Measurements from ENCODE around the gene WNT7A.
A peak's percentile ranks its signal among the peaks of the same experiment; 100 is the strongest.

Gene WNT7A

GRCh38 chr3:13882876-13883275, 3.0 kb upstream of the WNT7A start:
- no peaks in the 10 kb centered on the region for H3K36me3 Mint-ChIP-seq (ENCODE audit: low read depth)
- DNase-seq, result no peak
- H3K4me1 Mint-ChIP-seq, result no peaks in the 10 kb centered on the region
- peaks cover 95% of the 10 kb centered on the region for H3K27me3 Mint-ChIP-seq (ENCODE audit: low read depth, poor library complexity)
- no peak overlapping the region for H3K27ac Mint-ChIP-seq
- no peaks in the 10 kb centered on the region for H3K9me3 Mint-ChIP-seq
- no peak for TF ChIP-seq CTCF (IDR thresholded peaks at IDR 0.05)
- no peak overlapping the region for H3K4me3 Mint-ChIP-seq

- Mint-ChIP-seq H3K27me3 (ENCODE audit: low read depth, poor library complexity) (peaks cover 95% of the 10 kb centered on the region), H3K27ac (no peak overlapping the region), H3K36me3 (ENCODE audit: low read depth) (no peaks in the 10 kb centered on the region), H3K4me1 (no peaks in the 10 kb centered on the region), H3K9me3 (peaks cover 1% of the 10 kb centered on the region), H3K4me3 (no peak overlapping the region)
- DNase-seq, result no peak
- TF ChIP-seq CTCF (IDR thresholded peaks at IDR 0.05), result no peak
These were observed 1.9 kb upstream of the WNT7A start for GRCh38 chr3:13881536-13882410.

- TF ChIP-seq CTCF (IDR thresholded peaks at IDR 0.05), result peak; percentile 13
- no peak overlapping the region for H3K4me3 Mint-ChIP-seq
- no peaks in the 10 kb centered on the region for H3K36me3 Mint-ChIP-seq (ENCODE audit: low read depth)
- H3K27me3 Mint-ChIP-seq (ENCODE audit: low read depth, poor library complexity), result peaks cover 95% of the 10 kb centered on the region
- DNase-seq, result no peak
- H3K27ac Mint-ChIP-seq, result no peak overlapping the region
- H3K4me1 Mint-ChIP-seq, result no peaks in the 10 kb centered on the region
- peaks cover 5% of the 10 kb centered on the region for H3K9me3 Mint-ChIP-seq
These were observed 913 bp upstream of the WNT7A start for GRCh38 chr3:13880811-13881156.

- peak; percentile 50 for DNase-seq
- Mint-ChIP-seq H3K4me1 (no peaks in the 10 kb centered on the region), H3K27me3 (ENCODE audit: low read depth, poor library complexity) (peaks cover 95% of the 10 kb centered on the region), H3K27ac (no peak overlapping the region), H3K9me3 (peaks cover 5% of the 10 kb centered on the region), H3K36me3 (ENCODE audit: low read depth) (no peaks in the 10 kb centered on the region), H3K4me3 (peak overlapping the region; percentile 69)
- no peak for TF ChIP-seq CTCF (IDR thresholded peaks at IDR 0.05)
These were observed 547 bp downstream of the WNT7A start for GRCh38 chr3:13879102-13879945.

- H3K27ac Mint-ChIP-seq, result no peak overlapping the region
- peaks cover 4% of the 10 kb centered on the region for H3K4me1 Mint-ChIP-seq
- peaks cover 95% of the 10 kb centered on the region for H3K27me3 Mint-ChIP-seq (ENCODE audit: low read depth, poor library complexity)
- TF ChIP-seq CTCF (IDR thresholded peaks at IDR 0.05), result no peak
- no peaks in the 10 kb centered on the region for H3K36me3 Mint-ChIP-seq (ENCODE audit: low read depth)
- peak overlapping the region; percentile 69 for H3K4me3 Mint-ChIP-seq
- DNase-seq, result peak; percentile 56
- H3K9me3 Mint-ChIP-seq, result peaks cover 5% of the 10 kb centered on the region
These were observed 1.4 kb downstream of the WNT7A start for GRCh38 chr3:13878281-13879101.
